PC-3 (cell line): ENCODE results near the gene BAIAP2L2.

Source experiments
- EZH2phosphoT487 ChIP-seq: fragments of 300-600 bp; sonication (generic); IDR thresholded peaks from 2 replicates; pipeline ENCODE4 v1.6.1; 2018; ENCODE audit warnings: mild to moderate bottlenecking, antibody characterized with exemption, low read length, borderline replicate concordance
- TF ChIP-seq, protein P1 (sequence below): fragments of 300-600 bp; sonication (generic); conservative IDR thresholded peaks from 2 replicates; pipeline ENCODE4 v1.5.1; 2017; ENCODE audit warnings: antibody characterized with exemption, low read depth, mild to moderate bottlenecking, low read length

DNA sequence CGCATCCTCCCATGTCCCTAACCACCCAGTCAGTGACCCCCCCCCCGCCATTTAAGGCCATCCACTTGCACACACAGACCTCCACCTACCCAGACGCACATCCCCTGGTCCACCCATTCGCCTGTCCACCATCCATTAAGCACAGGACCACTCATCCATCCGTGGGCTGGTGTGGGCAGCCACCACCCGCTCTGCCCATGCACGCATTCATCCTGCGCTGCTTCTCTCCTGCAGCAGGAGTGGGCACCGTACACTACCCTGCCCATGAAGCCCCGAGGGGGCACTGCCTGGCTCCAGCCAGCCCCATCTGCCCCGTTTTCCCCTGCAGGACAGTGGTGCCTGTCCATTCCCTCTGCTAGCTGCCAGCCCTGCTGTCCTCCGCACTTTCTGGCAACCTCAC lies 22.6 kb downstream of the BAIAP2L2 start:
- TF ChIP-seq, protein P1, sequence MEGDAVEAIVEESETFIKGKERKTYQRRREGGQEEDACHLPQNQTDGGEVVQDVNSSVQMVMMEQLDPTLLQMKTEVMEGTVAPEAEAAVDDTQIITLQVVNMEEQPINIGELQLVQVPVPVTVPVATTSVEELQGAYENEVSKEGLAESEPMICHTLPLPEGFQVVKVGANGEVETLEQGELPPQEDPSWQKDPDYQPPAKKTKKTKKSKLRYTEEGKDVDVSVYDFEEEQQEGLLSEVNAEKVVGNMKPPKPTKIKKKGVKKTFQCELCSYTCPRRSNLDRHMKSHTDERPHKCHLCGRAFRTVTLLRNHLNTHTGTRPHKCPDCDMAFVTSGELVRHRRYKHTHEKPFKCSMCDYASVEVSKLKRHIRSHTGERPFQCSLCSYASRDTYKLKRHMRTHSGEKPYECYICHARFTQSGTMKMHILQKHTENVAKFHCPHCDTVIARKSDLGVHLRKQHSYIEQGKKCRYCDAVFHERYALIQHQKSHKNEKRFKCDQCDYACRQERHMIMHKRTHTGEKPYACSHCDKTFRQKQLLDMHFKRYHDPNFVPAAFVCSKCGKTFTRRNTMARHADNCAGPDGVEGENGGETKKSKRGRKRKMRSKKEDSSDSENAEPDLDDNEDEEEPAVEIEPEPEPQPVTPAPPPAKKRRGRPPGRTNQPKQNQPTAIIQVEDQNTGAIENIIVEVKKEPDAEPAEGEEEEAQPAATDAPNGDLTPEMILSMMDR = no peak
- TF ChIP-seq EZH2phosphoT487 = no peak
